ENCODE measurements around the gene C16orf95. TPM values are rescaled to one million over a fixed set of nuclear protein-coding genes. Genes with fewer than 3 reads are reported as not detected.

Gene C16orf95
- total RNA-seq, 2 donors from 2014 or later, result 2.7 TPM; not detected in 1

GRCh38 chr16:87288753-87289362, 28.3 kb downstream of the C16orf95 start:
- Histone ChIP-seq H3K36me3 (no peaks in the 10 kb centered on the region), H3K4me1 (ENCODE audit: control insufficient read depth in 1 of 2, low read depth in 2 of 2) (no peaks in the 10 kb centered on the region), H3K27me3 (replicated peaks; ENCODE audit: insufficient read depth) (no peaks in the 10 kb centered on the region), H3K27ac (no peak overlapping the region), H3K9me3 (no peaks in the 10 kb centered on the region), H3K4me3 (no peak overlapping the region)
- DNase-seq (ENCODE audit: low spot score) (no peak), ATAC-seq (ENCODE audit: insufficient number of reproducible peaks, low FRiP score, low read depth) (no peak)
- TF ChIP-seq CTCF (IDR thresholded peaks at IDR 0.05), result no peak

GRCh38 chr16:87286839-87287626, 30.2 kb downstream of the C16orf95 start:
- no peak for TF ChIP-seq CTCF (IDR thresholded peaks at IDR 0.05)
- DNase-seq (ENCODE audit: low spot score) (no peak), ATAC-seq (ENCODE audit: insufficient number of reproducible peaks, low FRiP score, low read depth) (no peak)
- H3K9me3 ChIP-seq, result no peaks in the 10 kb centered on the region
- H3K27me3 ChIP-seq (replicated peaks; ENCODE audit: insufficient read depth), result no peaks in the 10 kb centered on the region
- H3K36me3 ChIP-seq, result no peaks in the 10 kb centered on the region
- H3K27ac ChIP-seq, result no peak overlapping the region
- no peak overlapping the region for H3K4me3 ChIP-seq
- H3K4me1 ChIP-seq (ENCODE audit: control insufficient read depth in 1 of 2, low read depth in 2 of 2), result no peaks in the 10 kb centered on the region

- TF ChIP-seq CTCF (IDR thresholded peaks at IDR 0.05), result no peak
- Histone ChIP-seq H3K27ac (no peak overlapping the region), H3K9me3 (no peaks in the 10 kb centered on the region), H3K4me3 (no peak overlapping the region), H3K36me3 (no peaks in the 10 kb centered on the region), H3K27me3 (replicated peaks; ENCODE audit: insufficient read depth) (no peaks in the 10 kb centered on the region), H3K4me1 (ENCODE audit: control insufficient read depth in 1 of 2, low read depth in 2 of 2) (no peaks in the 10 kb centered on the region)
- DNase-seq (ENCODE audit: low spot score) (no peak), ATAC-seq (ENCODE audit: insufficient number of reproducible peaks, low FRiP score, low read depth) (no peak)
These were observed 33.0 kb downstream of the C16orf95 start for GRCh38 chr16:87284183-87284582.

GRCh38 chr16:87279094-87279658, 38.0 kb downstream of the C16orf95 start:
- H3K9me3 ChIP-seq, result no peaks in the 10 kb centered on the region
- no peaks in the 10 kb centered on the region for H3K36me3 ChIP-seq
- H3K27ac ChIP-seq, result no peak overlapping the region
- peaks cover 0 to 16% of the 10 kb centered on the region in 2 donors for H3K4me1 ChIP-seq (ENCODE audit: control insufficient read depth in 1 of 2, low read depth in 2 of 2)
- peak overlapping the region; percentile 26 for H3K4me3 ChIP-seq
- ATAC-seq (ENCODE audit: insufficient number of reproducible peaks, low FRiP score, low read depth) (no peak), DNase-seq (ENCODE audit: low spot score) (no peak)
- no peak for TF ChIP-seq CTCF (IDR thresholded peaks at IDR 0.05)
- H3K27me3 ChIP-seq (replicated peaks; ENCODE audit: insufficient read depth), result no peaks in the 10 kb centered on the region
